ENCODE measurements around the gene MBP. TPM values are rescaled to one million over a fixed set of nuclear protein-coding genes. Genes with fewer than 3 reads are reported as not detected.

The MBP gene
- total and polyA plus RNA-seq, 2 donors (not counting 3 experiments of a cell fraction or from before 2014, with no cell fraction given), result 1.7 to 2.3 TPM

- Histone ChIP-seq H3K4me1 (ENCODE audit: control insufficient read depth, extremely low read depth, insufficient read depth, low read length) (peaks cover 49% of the 10 kb centered on the region), H4K20me1 (replicated peaks; ENCODE audit: control insufficient read depth, extremely low read depth, insufficient read depth, low read length) (no peaks in the 10 kb centered on the region), H3K4me3 (replicated peaks in 1 of 3; ENCODE audit: insufficient read depth in 1 of 3, low read depth in 1 of 3, low read length in 3 of 3) (no peak overlapping the region), H3K27me3 (ENCODE audit: control insufficient read depth in 2 of 2, insufficient read depth in 2 of 2, low read length in 2 of 2) (no peaks in the 10 kb centered on the region), H3K36me3 (ENCODE audit: control insufficient read depth in 2 of 2, extremely low read depth in 1 of 2, insufficient read depth in 2 of 2, low read length in 2 of 2) (no peaks in the 10 kb centered on the region), H3K9me3 (replicated peaks; ENCODE audit: control insufficient read depth, insufficient read depth, low read length) (no peaks in the 10 kb centered on the region), H3K9me1 (replicated peaks; ENCODE audit: control insufficient read depth, extremely low read depth, insufficient read depth, low read length) (no peaks in the 10 kb centered on the region), H2AFZ (ENCODE audit: low read depth, low read length) (peak overlapping the region; percentile 1), H3K79me2 (ENCODE audit: control insufficient read depth, insufficient read depth, low read length) (no peaks in the 10 kb centered on the region), H3K4me2 (ENCODE audit: insufficient read depth, low read length) (peak overlapping the region; percentile 32), H3K27ac (ENCODE audit: insufficient read depth, low read depth, low read length) (peak overlapping the region; percentile 72), H3K9ac (replicated peaks; ENCODE audit: extremely low read depth, insufficient read depth, low read length) (peak overlapping the region; percentile 27)
- dilution Hi-C loops (cut with MboI; ENCODE audit: extremely low pct_ligation_motif_present, low sequenced_read_pairs) (no loop called here), intact Hi-C loops (cut with micrococcal nuclease) (loop anchor here (1.0 kb wide), 2 partner anchors 14 to 29 kb away; no protein-coding TSS in a partner anchor)
- TF ChIP-seq MYC (IDR thresholded peaks at IDR 0.05; ENCODE audit: low read depth, low read length) (no peak), POLR2AphosphoS5 (IDR thresholded peaks at IDR 0.05; ENCODE audit: insufficient read depth, low read depth, low read length) (peak; percentile 73), FOS (IDR thresholded peaks at IDR 0.05; ENCODE audit: borderline replicate concordance, insufficient read depth, low read length) (no peak), CTCF (IDR thresholded peaks at IDR 0.05; ENCODE audit: extremely low read depth in 1 of 2, insufficient read depth in 1 of 2, low read depth in 1 of 2, low read length in 2 of 2) (no peak), EZH2 (IDR thresholded peaks at IDR 0.05; ENCODE audit: borderline replicate concordance, low read depth, low read length, severe bottlenecking) (no peak), JUN (IDR thresholded peaks at IDR 0.05; ENCODE audit: borderline replicate concordance, insufficient read depth, insufficient read length, low read depth) (peak; percentile 42), POLR2A (IDR thresholded peaks at IDR 0.05; ENCODE audit: low read depth, low read length) (no peak), GATA2 (IDR thresholded peaks at IDR 0.05; ENCODE audit: insufficient read depth, insufficient read length, low read depth, low read length) (peak; percentile 41)
- peak; percentile 95 for FAIRE-seq
- no TSS peak for BruUV-seq (replicated peaks)
- ChIA-PET CTCF (interaction anchor here (0.7 to 1.5 kb wide), 8 partner anchors 17 to 140 kb away, joined by 3 to 8 read pairs (median 4); no protein-coding TSS in a partner anchor), POLR2A (no interaction called here)
- DNase-seq (ENCODE audit: low read depth, low spot score), result peak; percentile 90
Measured at GRCh38 chr18:77071711-77072292, 60.8 kb downstream of the MBP start.

Measured in endothelial cell of umbilical vein (primary cell).